Lung (tissue), 12 donors: Measurements from ENCODE around the gene ABCF2. TPM values are rescaled to one million over a fixed set of nuclear protein-coding genes. Genes with fewer than 3 reads are reported as not detected.

Experiments
- ATAC-seq: fragments of 200-7000 bp; cut with Tn5 transposase; one replicate; pipeline ENCODE4 v1.9.1; 2020; ENCODE audit warnings: moderate number of reproducible peaks; ENCODE audit not compliant: insufficient read depth, low FRiP score
- DNase-seq, 3 donors: peaks; one replicate each; pipeline ENCODE4 v3.0.0-alpha.2; 2013 to 2017
- H3K27ac ChIP-seq, 2 donors: one replicate each; pipeline ENCODE4 v1.5.1; 2013; ENCODE audit warnings: mild to moderate bottlenecking in 2 of 2, moderate library complexity in 2 of 2, control low read depth in 1 of 2, inconsistent platforms in 1 of 2, low read depth in 1 of 2, low read length in 1 of 2
- H3K27me3 ChIP-seq, 3 donors: one replicate each; pipeline ENCODE4 v1.5.1; 2013; ENCODE audit warnings: low read length in 2 of 3; ENCODE audit not compliant: control insufficient read depth in 3 of 3, insufficient read depth in 3 of 3
- H3K36me3 ChIP-seq, 4 donors: one replicate each; pipeline ENCODE4 v1.5.1; 2013; ENCODE audit warnings: low read length in 4 of 4, mild to moderate bottlenecking in 1 of 4, moderate library complexity in 1 of 4; ENCODE audit not compliant: control insufficient read depth in 4 of 4, insufficient read depth in 4 of 4
- H3K4me1 ChIP-seq, 5 donors: one replicate each; pipeline ENCODE4 v1.5.1; 2013; ENCODE audit warnings: low read length in 5 of 5, mild to moderate bottlenecking in 2 of 5, moderate library complexity in 1 of 5; ENCODE audit not compliant: control insufficient read depth in 5 of 5, insufficient read depth in 5 of 5
- H3K4me3 ChIP-seq: one replicate; pipeline ENCODE4 v1.5.1; 2013; ENCODE audit warnings: mild to moderate bottlenecking, control low read depth, moderate library complexity
- H3K9ac ChIP-seq, 2 donors: one replicate each; pipeline ENCODE4 v1.5.1; 2013; ENCODE audit warnings: low read length in 2 of 2, control low read depth in 1 of 2; ENCODE audit not compliant: insufficient read depth in 1 of 2
- H3K9me3 ChIP-seq, 4 donors: one replicate each; pipeline ENCODE4 v1.5.1; 2013; ENCODE audit warnings: low read length in 3 of 4, mild to moderate bottlenecking in 1 of 4, moderate library complexity in 1 of 4; ENCODE audit not compliant: control insufficient read depth in 4 of 4, insufficient read depth in 3 of 4
- WGBS, 2 donors: extraction: QIAGEN DNeasy Blood & Tissue Kit; methylation state at CpG; one replicate each; pipeline ENCODE4 v1.1.7; 2013; 5-methylcytosine and 5-hydroxymethylcytosine counted together
- polyA plus RNA-seq, 2 donors: library from polyadenylated mRNA; stranded (reverse); fragments of 200-250 nt; gene quantifications; one replicate each; pipeline ENCODE4 v1.2.1, GENCODE V29; 2013
- total RNA-seq, 2 donors: library from RNA; depleted of rRNA in 1 of 2; stranded (reverse); fragments of >200 nt in 1 of 2; gene quantifications; one replicate each; pipeline ENCODE4 v1.2.1, GENCODE V29; 2014 to 2021
- TF ChIP-seq, protein P1 (sequence below): IDR thresholded peaks from 2 replicates; pipeline ENCODE4 v1.5.1; 2012; ENCODE audit warnings: mild to moderate bottlenecking; ENCODE audit errors: control extremely low read depth, extremely low read depth
- donor health status: control.
- donor health status: control.
- donor health status: Bipolar disorder and iron deficiency.
- donor health status: healthy.
- donor health status: DM: yes; HTN: yes; CAD: no.

The ABCF2 gene
- total and polyA plus RNA-seq, 4 donors = 13.2 to 36.3 (median 25.8) TPM

DNA sequence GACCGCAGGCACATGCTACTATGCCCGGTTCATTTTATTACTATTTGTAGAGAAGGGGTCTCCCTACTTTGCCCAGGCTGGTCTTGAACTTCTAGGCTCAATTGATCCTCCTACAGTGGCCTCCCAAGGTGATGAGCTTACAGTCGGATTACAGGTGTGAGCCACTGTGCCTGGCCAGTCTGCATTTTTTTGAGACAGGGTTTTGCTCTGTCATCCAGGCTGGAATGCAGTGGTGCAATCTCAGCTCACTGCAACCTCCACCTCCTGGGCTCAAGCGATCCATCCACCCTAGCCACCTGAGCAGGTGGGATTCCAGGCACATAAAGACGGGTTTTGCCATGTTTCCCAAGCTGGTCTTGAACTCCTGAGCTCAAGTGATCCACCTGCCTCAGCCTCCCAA lies 14.4 kb downstream of the ABCF2 start:
- WGBS, 2 donors = 93 to 96% methylated on average over 5 of the region's 5 CpGs

GRCh38 chr7:151211155-151211772 lies 15.7 kb downstream of the ABCF2 start:
- Histone ChIP-seq H3K4me3 (no peak overlapping the region), H3K4me1 (peaks cover 0 to 10% (median 5%) of the 10 kb centered on the region in 5 donors), H3K27ac (no peak overlapping the region), H3K9me3 (no peaks in the 10 kb centered on the region), H3K27me3 (no peaks in the 10 kb centered on the region), H3K36me3 (peaks cover 8 to 32% (median 20%) of the 10 kb centered on the region in 4 donors), H3K9ac (no peak overlapping the region)
- whole genome bisulfite sequencing, 2 donors = 89 to 90% methylated on average over 3 of the region's 3 CpGs
- DNase-seq (no peak), ATAC-seq (no peak)
- TF ChIP-seq, protein P1, sequence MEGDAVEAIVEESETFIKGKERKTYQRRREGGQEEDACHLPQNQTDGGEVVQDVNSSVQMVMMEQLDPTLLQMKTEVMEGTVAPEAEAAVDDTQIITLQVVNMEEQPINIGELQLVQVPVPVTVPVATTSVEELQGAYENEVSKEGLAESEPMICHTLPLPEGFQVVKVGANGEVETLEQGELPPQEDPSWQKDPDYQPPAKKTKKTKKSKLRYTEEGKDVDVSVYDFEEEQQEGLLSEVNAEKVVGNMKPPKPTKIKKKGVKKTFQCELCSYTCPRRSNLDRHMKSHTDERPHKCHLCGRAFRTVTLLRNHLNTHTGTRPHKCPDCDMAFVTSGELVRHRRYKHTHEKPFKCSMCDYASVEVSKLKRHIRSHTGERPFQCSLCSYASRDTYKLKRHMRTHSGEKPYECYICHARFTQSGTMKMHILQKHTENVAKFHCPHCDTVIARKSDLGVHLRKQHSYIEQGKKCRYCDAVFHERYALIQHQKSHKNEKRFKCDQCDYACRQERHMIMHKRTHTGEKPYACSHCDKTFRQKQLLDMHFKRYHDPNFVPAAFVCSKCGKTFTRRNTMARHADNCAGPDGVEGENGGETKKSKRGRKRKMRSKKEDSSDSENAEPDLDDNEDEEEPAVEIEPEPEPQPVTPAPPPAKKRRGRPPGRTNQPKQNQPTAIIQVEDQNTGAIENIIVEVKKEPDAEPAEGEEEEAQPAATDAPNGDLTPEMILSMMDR = no peak

More for the DNA sequence above, 14.4 kb downstream of the ABCF2 start:
- Histone ChIP-seq H3K27me3 (no peaks in the 10 kb centered on the region), H3K27ac (no peak overlapping the region), H3K9me3 (no peaks in the 10 kb centered on the region), H3K4me1 (peaks cover 0 to 9% (median 2%) of the 10 kb centered on the region in 5 donors), H3K4me3 (no peak overlapping the region), H3K9ac (no peak overlapping the region), H3K36me3 (peaks cover 14 to 34% (median 24%) of the 10 kb centered on the region in 4 donors)
- TF ChIP-seq, protein P1 = no peak
- no peak for DNase-seq
- ATAC-seq = no peak

GRCh38 chr7:151210087-151210854 lies 16.7 kb downstream of the ABCF2 start, which contains the start of gene H2BK1:
Gene H2BK1, minus strand, starts transcription at chr7:151210488. Its CDS starts 170 bp downstream, at chr7:151210318.
- H3K4me1 ChIP-seq = peaks cover 0 to 10% (median 5%) of the 10 kb centered on the region in 5 donors
- H3K9ac ChIP-seq = no peak within 1 kb of the TSS
- H3K27me3 ChIP-seq = no peaks in the 10 kb centered on the region
- TF ChIP-seq, protein P1 = no peak
- ATAC-seq (no peak), DNase-seq (no peak)
- no peak within 1 kb of the TSS for H3K27ac ChIP-seq
- no peak within 1 kb of the TSS for H3K4me3 ChIP-seq
- WGBS, 2 donors = 85% methylated on average over 17 of the region's 17 CpGs
- peaks cover 7 to 25% (median 14%) of the 10 kb centered on the region in 4 donors for H3K36me3 ChIP-seq
- no peaks in the 10 kb centered on the region for H3K9me3 ChIP-seq
